HG03521 (cell line): ENCODE data around the gene NEDD8.
"Not testable (repeated sequence)": the region's sequence is repeated elsewhere in the genome, so short reads cannot be mapped to it uniquely, and the experiment has no call there.

ENCODE experiments used
- ATAC-seq: cut with Tn5 transposase; IDR thresholded peaks from one replicate; pipeline ENCODE4 v1.9.1; 2021; ENCODE audit warnings: mild to moderate bottlenecking, moderate library complexity; ENCODE audit not compliant: unreplicated experiment

The NEDD8 gene

DNA sequence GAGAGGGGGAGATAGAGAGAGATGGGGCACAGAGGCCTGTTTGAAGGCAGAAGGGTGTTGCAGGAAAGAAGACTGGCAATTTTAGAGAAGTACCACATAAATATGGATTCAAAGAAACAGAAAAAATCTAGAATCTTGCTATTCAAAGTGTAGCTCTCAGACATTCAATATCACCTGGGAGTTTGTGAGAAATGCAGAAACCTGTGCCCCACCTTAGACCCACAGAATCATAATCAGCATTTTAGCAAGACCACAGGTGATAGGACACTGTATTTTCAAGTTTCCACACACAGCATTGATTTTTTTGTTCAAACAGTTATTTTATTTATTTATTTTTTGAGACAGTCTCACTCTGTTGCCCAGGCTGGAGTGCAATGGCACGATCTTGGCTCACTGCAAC is 3.3 kb downstream of the NEDD8 start:
- no peak for ATAC-seq

DNA sequence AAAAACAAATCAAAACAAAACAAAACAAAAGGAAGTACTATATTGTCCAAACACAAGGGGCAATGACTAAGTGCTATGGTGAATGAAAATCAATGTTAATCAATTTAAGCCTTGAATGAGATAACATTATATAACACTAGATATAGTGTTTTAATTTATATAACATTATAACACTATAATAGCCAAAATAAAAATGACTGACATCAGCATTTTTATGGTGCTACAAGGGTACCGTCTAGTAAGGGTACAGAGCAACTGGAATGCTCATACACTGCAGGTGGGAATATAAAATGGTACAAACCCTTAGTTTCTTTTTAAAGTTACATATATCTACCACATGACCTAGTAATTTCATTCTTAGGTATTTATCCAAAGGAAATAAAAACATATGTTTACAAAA is 5.7 kb downstream of the NEDD8 start:
- no peak for ATAC-seq

DNA sequence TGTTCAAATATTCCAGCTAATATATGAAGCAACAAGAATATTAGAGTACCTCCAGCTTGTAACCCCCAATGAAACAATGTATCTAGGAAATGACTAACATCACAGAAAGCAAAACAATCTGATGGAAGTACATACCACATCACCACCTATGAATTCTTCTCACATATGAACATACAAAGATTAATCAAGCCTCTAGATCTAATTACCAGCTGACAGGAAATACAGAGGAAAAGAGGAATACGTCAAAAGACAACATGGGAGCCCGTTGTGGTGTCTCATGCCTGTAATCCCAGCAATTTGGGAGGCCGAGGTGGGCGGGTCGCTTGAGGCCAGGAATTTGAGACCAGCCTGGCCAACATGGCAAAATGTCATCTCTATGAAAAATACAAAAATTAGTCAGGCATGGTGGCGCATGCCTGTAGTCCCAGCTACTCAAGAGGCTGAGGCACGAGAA is 7.5 kb downstream of the NEDD8 start:
- ATAC-seq: no peak

DNA sequence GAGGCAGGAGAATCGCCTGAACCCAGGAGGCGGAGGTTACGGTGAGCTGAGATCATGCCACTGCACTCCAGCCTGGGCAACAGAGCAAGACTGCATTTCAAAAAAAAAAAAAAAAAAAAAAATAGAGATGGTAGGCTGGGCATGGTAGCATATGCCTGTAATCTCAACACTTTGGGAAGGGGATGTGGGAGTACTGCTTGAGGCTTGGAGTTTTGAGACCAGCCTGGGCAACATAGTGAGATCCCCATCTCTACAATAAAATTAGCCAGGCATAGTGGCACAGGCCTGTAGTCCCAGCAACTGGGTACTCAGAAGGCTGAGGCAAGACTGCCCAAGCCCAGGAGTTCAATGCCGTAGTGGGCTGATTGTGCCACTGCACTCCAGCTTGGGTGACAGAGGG is 9.2 kb downstream of the NEDD8 start:
- not testable (repeated sequence) for ATAC-seq

DNA sequence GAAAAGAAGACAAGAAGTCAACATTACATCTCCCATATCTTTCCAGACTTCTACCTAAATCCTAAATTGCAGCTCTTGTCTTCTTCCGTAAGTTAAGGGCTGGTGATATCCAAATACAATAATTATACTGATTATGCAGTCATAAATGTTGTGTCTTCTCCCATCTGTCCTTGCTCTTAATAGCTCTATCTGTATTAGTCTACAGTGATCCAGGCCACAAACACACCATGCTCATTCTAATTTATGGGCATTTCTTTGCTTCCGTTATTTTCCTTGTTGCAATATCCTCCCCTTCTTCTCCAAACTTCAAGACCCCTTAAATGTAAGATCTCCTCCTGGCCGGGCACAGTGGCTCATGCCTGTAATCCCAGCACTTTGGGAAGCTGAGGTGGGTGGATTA is 12.6 kb downstream of the NEDD8 start:
- no peak for ATAC-seq

DNA sequence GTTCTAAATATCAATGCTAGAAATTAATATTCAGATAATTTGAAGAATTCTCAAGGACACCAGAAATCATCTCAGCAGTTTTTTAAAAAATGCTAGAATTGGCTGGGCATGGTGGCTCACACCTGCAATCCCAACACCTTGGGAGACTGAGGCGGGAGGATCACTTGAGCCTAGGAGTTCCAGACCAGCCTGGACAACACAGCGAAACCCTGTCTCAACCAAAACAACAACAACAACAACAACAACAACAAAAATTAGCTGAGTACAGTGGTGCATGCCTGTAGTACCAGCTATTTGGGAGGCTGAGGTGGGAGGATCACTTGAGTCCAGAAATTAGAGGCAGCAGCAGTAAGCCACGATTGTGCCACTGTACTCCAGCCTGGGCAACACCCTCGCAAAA is 13.1 kb downstream of the NEDD8 start:
- ATAC-seq: no peak

DNA sequence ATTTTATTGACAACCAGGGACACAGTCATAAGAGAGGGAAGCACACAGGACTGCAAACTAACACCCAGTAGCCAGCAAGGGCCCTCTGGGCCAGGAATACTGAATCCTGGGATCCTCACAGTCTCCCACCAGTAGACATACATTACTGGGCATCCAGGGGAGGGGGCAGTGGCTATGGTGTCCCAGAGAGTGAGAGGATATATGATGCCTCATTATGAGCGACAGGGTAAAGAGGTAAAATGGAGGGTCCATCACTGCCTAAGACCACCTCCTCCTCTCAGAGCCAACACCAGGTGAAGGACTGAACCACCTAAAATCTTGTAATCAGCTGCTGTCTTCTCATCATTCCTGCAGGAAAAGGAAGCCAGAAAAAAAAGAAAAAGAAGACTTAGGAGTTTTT is 15.3 kb downstream of the NEDD8 start:
- ATAC-seq: not testable (repeated sequence)

DNA sequence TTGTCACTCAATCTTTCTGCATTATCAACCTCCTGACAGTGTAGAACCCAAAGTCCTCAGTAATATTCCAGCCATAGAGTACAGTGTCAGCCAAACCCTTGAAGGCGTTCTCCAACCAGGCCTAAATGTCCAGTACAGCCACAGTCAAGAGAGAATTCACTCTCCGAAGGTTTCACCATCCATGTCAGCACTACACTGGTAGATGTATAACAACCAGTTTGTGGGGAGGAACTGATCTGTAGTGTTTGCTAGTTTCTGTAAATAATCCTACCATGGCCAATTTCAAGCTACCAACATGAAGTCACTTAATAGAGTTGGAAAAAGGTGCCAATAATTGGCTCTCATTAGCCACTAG is 15.8 kb downstream of the NEDD8 start:
- ATAC-seq: no peak

DNA sequence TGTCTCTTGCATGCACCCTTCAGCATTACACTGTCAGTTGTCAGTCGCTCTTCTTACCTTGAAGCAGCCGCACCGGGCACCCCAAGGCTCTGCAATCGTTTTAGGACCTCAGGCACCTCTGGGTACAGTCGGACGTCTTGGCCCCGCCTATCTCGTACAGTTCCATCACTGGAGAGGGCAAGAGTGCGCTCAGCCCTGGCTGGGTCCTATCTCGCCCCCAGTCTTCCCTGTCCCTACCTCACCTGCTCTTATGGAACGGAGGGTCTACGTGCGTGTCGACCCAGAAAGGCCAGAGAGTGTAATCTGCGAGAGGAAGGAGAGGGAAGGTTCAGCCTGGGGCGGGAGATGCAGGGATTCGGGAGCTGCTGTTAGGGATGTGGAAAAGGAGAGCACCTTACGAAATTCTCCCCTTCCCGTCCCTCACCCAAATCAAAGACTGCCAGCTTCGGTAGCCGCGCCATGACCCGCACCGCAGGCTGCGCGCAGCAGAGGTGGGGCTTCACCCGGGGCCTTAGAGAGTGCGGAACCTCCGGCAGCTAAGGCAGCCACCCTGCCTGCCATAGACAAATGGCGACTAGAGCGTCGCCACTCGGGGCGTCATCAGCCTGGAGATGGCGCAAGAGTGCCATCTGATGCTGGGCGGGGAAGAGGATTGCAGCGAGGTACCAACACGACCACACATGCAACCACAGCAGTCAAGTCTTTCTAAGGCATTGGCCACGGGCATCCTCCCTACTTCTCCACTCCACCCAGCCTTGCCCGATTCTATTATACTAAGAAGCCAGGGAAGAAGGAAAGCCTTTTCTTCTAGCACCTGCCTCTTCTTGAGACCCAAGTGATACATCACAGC is 16.4 kb downstream of the NEDD8 start, which contains the start of gene MDP1:
MDP1 (minus strand) TSS at position 572 of the 850 bp plus-strand sequence; CDS start at position 461, 111 bp downstream.
- peak; percentile 47 for ATAC-seq

DNA sequence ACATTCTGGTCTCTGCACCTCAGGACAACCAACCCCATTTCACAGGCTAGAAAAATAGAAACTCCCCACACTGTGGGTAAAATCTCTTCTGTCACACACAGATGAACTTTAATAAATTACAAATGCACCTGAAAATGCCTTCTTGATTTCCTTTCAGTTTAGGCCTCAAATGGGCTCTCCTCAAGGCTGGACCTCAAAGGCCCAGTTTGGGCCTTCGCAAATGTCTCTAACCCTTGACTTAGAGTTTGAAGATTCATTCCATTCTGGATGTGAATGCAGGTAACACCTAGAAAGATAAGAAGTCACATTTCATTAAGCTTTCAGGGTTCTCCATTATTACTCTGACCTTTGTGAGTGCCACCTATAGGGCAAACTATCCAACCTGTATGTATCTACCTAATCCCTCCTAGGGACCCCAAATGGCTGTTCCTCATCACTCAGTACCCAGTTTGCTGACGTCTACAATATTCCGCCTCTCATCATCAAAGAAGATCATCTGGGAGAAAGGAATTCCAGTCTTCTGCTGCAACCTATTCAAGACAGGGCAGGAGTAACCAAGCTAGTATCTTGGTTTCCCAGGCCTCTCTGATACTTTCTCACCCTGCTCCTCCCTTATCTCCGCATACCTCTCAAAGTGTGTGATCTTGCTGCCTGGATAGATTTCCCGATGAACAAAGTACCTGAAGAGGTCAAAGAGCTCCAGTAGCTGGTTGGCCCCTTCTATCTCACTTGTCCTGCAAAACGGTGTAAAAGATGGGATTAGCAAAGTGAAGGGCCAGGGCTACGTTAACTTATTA is 18.1 kb downstream of the NEDD8 start:
- no peak for ATAC-seq

DNA sequence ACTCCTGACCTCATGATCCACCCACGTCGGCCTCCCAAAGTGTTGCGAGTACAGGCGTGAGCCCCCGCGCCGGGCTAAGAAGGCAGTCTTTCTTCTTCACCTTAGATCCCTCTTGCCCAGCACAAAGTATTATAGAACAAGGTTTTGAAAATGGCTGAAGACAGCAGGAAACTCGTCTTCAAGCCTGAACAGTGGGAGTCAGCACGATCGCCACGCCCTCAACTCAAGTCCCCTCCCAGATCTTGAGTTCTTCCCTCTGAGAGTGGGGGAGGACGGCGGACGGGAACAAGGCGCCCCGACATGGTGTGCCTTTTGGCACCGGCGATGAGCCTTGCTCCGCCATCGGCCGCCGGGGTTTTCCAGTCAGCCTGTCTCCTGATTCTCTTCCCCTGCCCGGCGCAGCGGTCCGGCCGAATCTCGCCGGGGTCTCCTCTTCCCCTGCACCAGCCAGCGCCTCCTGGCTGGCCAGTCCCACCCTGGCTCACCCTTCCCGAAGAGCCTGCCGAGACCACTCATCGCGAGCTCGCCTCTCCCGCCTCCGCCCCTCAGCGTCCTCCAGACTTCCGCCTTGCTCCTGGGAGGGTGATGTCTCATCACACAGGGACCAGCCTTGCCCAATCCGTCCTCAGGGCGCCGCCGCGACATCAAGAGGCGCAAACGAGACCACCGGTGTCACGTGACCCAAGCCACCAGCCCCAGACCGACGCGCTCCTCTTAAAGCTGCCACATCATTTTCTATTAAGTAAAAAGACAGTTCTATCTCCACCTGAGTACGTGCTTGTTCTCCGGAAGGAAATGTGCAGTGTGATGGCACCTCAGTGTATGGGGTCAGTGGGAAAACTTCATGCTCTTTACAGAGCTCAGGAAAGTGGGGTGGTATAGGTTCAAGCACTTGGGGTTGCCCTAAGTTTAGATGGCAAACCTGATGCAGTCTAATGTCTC is 19.0 kb downstream of the NEDD8 start, which contains the start of gene CHMP4A:
CHMP4A (minus strand) TSS at position 565 of the 942 bp plus-strand sequence; CDS start at position 516, 49 bp downstream.
- ATAC-seq: peak; percentile 82

DNA sequence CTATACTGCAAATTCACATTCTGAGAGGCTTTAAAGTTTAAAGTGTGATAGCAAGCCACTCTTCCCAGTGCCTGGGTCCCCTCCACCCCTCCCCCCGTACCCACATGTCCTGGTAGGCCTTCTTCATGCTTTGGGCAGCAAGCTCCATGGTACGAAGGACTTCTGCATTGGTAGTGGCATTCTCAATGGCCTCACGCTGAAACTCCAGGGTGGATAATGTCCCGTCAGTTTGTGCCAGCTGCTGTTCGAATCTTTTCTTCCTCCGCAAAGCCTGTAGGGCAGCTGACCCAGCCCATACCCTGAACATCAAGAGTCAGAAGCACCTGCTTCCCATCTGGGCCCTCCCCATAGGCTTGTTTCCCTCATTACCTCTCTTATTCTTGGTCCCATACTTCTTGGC is 20.9 kb downstream of the NEDD8 start:
- no peak for ATAC-seq

DNA sequence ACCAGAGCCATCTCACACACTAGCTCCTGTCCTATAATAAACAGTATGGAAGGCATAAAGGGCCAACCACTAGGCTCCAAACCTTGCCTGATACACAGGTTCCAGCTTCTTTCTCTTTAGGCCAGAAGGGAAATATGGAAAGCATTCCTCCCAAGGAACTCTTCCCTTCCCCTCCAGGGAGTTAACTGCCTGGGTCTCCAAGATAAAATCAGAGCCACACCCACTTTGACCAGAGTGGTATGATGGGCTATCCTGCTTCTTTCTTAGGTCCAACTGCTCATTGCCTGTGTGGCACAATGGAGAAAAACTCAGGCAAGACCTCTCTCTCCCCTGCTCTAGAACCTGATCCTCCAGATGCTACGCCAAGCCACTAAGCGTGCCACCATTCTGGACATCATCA is 24.5 kb downstream of the NEDD8 start:
- no peak for ATAC-seq

DNA sequence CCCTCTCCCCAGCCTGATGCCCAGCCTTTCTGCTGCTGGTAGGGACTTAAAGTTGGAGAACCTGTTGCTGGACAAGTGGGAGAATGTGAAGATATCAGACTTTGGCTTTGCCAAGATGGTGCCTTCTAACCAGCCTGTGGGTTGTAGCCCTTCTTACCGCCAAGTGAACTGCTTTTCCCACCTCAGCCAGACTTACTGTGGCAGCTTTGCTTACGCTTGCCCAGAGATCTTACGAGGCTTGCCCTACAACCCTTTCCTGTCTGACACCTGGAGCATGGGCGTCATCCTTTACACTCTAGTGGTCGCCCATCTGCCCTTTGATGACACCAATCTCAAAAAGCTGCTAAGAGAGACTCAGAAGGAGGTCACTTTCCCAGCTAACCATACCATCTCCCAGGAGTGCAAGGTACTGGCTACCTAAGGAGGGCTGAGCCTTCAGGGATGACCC is 25.0 kb downstream of the NEDD8 start:
- no peak for ATAC-seq

DNA sequence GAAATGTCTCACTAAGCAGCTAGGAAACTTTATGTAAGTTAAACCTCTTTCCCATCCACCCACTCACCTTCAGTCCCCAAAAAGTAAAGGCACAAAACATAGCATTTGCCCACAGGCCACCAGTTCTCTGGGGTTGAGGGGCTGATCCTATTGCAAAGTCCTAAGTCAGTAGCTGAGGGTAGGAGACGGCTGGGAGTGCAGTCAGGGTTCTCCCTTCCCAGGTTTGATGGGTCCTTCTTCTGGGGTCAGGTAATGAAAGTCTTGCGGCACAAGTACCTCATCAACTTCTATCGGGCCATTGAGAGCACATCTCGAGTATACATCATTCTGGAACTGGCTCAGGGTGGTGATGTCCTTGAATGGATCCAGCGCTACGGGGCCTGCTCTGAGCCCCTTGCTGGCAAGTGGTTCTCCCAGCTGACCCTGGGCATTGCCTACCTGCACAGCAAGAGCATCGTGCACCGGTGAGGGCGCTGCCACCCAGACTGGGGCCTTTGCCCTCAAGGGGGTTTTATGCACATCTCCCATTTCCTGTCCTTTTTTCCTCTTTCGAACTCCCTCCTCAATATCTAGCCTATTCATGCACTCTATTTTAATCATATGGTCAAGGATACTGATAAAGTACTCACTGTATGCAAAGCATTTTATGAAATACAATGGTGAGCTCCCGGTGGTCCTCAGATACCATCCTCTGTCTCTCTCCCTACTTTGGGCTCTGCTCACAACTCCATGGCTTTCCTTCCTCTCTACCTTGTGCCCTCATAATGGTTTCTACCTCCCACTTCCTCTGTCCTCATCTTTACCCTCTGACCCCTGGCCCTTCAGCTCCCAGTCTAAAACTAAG is 25.7 kb downstream of the NEDD8 start:
- ATAC-seq: no peak

DNA sequence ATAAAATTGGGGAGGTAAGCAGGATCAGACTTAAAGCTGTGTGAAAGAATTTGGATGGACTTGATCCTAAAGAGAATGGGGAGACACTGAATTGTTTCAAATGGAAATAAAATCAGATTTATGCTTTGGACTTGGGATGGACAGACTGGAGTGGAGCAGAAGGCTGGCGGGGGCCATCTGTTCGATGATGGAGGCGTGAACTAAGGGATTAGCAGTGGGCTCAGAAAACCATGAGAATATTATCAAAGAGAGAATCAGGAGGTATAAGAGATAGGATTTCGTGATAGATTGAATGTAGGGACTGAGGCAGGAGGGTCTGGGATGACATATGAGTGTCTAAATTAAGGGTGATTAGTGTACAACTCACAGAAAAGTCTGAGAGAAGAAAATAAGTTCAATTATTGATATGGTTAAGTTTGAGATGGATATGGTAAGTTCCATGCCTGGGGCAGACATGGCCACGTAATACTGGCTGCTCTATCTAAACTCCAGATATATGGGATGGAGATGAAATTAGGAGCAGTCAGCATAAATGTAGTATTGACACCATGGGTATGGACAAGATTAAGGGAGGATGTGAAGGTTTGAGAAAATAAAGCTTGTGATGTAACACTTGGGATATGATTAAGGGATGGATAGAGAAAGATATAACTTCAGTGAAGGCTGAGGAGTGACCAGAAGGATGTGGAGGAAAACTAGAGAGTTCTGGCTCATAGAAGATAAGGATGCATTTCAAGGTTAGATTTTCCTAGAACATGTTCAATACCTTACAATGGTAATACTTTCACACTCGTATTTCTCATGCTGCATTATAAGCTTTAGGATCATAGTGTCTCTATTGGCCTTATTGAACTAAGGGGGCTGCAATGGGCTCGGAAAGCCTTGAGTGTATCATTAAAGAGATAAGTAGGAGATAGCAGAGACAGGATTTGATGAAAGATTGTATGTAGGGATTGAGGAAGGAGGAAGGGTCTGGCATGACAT is 27.7 kb downstream of the NEDD8 start:
- no peak for ATAC-seq

DNA sequence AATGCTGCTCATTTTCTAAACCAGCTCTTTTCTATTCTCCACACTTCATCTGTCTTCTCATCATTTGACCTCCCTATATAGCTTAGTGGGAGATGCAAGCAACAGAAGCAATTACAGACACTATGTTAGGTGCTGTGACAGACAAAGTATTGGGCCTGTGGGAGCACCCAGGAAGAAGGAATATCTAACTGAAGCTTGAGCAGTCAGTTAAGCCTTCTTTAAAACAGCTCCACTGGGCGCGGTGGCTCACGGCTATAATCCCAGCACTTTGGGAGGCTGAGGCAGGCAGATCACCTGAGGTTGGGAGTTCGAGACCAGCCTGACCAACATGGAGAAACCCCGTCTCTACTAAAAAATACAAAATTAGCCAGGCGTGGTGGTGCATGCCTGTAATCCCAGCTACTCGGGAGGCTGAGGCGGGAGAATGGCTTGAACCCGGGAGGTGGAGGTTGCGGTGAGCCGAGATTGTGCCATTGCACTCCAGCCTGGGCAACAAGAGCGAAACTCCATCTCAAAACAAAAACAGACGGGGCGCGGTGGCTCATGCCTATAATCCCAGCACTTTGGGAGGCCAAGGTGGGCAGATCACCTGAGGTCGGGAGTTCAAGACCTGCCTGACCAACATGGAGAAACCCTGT is 28.8 kb downstream of the NEDD8 start:
- not testable (repeated sequence) for ATAC-seq

DNA sequence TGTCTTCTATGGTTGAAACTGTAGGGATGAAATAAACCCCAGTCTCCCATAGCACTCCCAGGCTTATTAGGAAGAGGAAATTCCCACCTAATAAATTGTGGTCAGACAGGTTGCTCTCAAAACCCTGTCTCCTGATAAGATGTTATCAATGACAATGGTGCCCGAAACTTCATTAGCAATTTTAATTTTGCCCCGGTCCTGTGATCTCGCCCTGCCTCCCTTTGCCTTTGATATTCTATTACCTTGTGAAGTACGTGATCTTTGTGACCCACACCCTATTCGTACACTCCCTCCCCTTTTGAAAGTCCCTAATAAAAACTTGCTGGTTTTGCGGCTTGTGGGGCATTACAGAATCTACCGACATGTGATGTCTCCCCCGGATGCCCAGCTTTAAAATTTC is 29.6 kb downstream of the NEDD8 start:
- not testable (repeated sequence) for ATAC-seq
